Immature natural killer cell (primary cell): ENCODE data around the gene ANAPC7. TPM values are rescaled to one million over a fixed set of nuclear protein-coding genes. Genes with fewer than 3 reads are reported as not detected.
"Not testable (repeated sequence)": the region's sequence is repeated elsewhere in the genome, so short reads cannot be mapped to it uniquely, and the experiment has no call there.

Experiments used
- DNase-seq, 3 donors: peaks; one replicate each; pipeline ENCODE4 v3.0.0; 2022; ENCODE audit warnings: mixed read lengths in 1 of 3
- H3K27ac Mint-ChIP-seq, 6 donors: one replicate each; pipeline ENCODE4 v1.8.0; 2020; ENCODE audit warnings: mixed read lengths in 6 of 6, mild to moderate bottlenecking in 5 of 6, inconsistent platforms in 4 of 6, moderate library complexity in 3 of 6
- H3K27me3 Mint-ChIP-seq, 3 donors: one replicate each; pipeline ENCODE4 v1.8.0; 2020 to 2021; ENCODE audit warnings: low read depth in 3 of 3, mild to moderate bottlenecking in 3 of 3, mixed read lengths in 3 of 3, moderate library complexity in 3 of 3, inconsistent platforms in 1 of 3
- H3K36me3 Mint-ChIP-seq, 3 donors: one replicate each; pipeline ENCODE4 v1.8.0; 2020; ENCODE audit warnings: mixed read lengths in 3 of 3, inconsistent platforms in 2 of 3, mild to moderate bottlenecking in 2 of 3
- H3K4me1 Mint-ChIP-seq, 2 donors: one replicate each; pipeline ENCODE4 v1.8.0; 2020; ENCODE audit warnings: inconsistent platforms in 2 of 2, mild to moderate bottlenecking in 2 of 2, mixed read lengths in 2 of 2, moderate library complexity in 1 of 2
- H3K4me3 Mint-ChIP-seq, 5 donors: one replicate each; pipeline ENCODE4 v1.8.0; 2020; ENCODE audit warnings: mild to moderate bottlenecking in 5 of 5, mixed read lengths in 5 of 5, inconsistent platforms in 3 of 5, moderate library complexity in 3 of 5
- H3K9me3 Mint-ChIP-seq, 6 donors: one replicate each; pipeline ENCODE4 v1.8.0; 2020; ENCODE audit warnings: mild to moderate bottlenecking in 6 of 6, mixed read lengths in 6 of 6, inconsistent platforms in 4 of 6, moderate library complexity in 3 of 6
- polyA plus RNA-seq, 3 donors: library from polyadenylated mRNA; unstranded; fragments of 300-500 nt; fragmentation: Illumina TruSeq; gene quantifications; one replicate each; pipeline ENCODE4 v1.2.3, GENCODE V29; 2021

ANAPC7 gene
- polyA plus RNA-seq, result 10 to 100 TPM; 11.0 to 26.4 (median 24.8) TPM

GRCh38 chr12:110403146-110403975, at the start of gene ANAPC7:
TSS of gene ANAPC7 (minus strand) at chr12:110403708. CDS start at chr12:110403627, 81 bp downstream.
- DNase-seq, result peak; percentile 87 to 88 (median 87)
- Mint-ChIP-seq H3K4me1 (peaks cover 25 to 35% of the 10 kb centered on the region in 2 donors), H3K27ac (peak within 1 kb of the TSS; percentile 98 to 99 (median 98)), H3K4me3 (peak within 1 kb of the TSS in 4 of 5 donors; percentile 96 to 100 (median 100)), H3K36me3 (no peaks in the 10 kb centered on the region), H3K27me3 (peaks cover 5 to 9% (median 8%) of the 10 kb centered on the region in 3 donors), H3K9me3 (no peaks in the 10 kb centered on the region)

GRCh38 chr12:110451263-110451662, 47.8 kb upstream of the ANAPC7 start:
- DNase-seq, result no peak
- Mint-ChIP-seq H3K9me3 (no peaks in the 10 kb centered on the region), H3K4me1 (peaks cover 40 to 49% of the 10 kb centered on the region in 2 donors), H3K4me3 (peak overlapping the region; percentile 38 to 99 (median 89)), H3K27ac (peak overlapping the region; percentile 26 to 99 (median 88)), H3K27me3 (peaks cover 0 to 21% (median 8%) of the 10 kb centered on the region in 3 donors), H3K36me3 (peaks cover 6 to 17% (median 11%) of the 10 kb centered on the region in 3 donors)

- Mint-ChIP-seq H3K9me3 (no peaks in the 10 kb centered on the region), H3K27ac (peak within 1 kb of the TSS; percentile 95 to 100 (median 99)), H3K36me3 (peaks cover 11 to 23% (median 12%) of the 10 kb centered on the region in 3 donors), H3K27me3 (peaks cover 0 to 21% (median 8%) of the 10 kb centered on the region in 3 donors), H3K4me1 (peaks cover 45 to 57% of the 10 kb centered on the region in 2 donors), H3K4me3 (peak within 1 kb of the TSS; percentile 98 to 100 (median 99))
- DNase-seq, result peak; percentile 89 to 92 (median 92)
These were observed 46.4 kb upstream of the ANAPC7 start, which contains the start of gene ARPC3 for GRCh38 chr12:110449799-110450497. TSS of gene ARPC3 (minus strand) at chr12:110450337. CDS start at chr12:110450260, 77 bp downstream.

GRCh38 chr12:110444455-110444854, 40.9 kb upstream of the ANAPC7 start:
- H3K4me1 Mint-ChIP-seq, result peaks cover 34 to 42% of the 10 kb centered on the region in 2 donors
- H3K27ac Mint-ChIP-seq, result peak overlapping the region in 1 of 6 donors; percentile 22
- H3K36me3 Mint-ChIP-seq, result peaks cover 6 to 22% (median 16%) of the 10 kb centered on the region in 3 donors
- H3K27me3 Mint-ChIP-seq, result no peaks in the 10 kb centered on the region
- H3K9me3 Mint-ChIP-seq, result no peaks in the 10 kb centered on the region
- DNase-seq, result no peak
- no peak overlapping the region for H3K4me3 Mint-ChIP-seq

- Mint-ChIP-seq H3K9me3 (no peaks in the 10 kb centered on the region), H3K4me3 (no peak overlapping the region), H3K27me3 (peaks cover 2 to 4% (median 3%) of the 10 kb centered on the region in 3 donors), H3K36me3 (peaks cover 5 to 39% (median 13%) of the 10 kb centered on the region in 3 donors), H3K4me1 (peaks cover 0 to 4% of the 10 kb centered on the region in 2 donors), H3K27ac (no peak overlapping the region)
- no peak for DNase-seq
These were observed 32.7 kb upstream of the ANAPC7 start for GRCh38 chr12:110436231-110436630.

- peaks cover 2 to 11% (median 5%) of the 10 kb centered on the region in 3 donors for H3K27me3 Mint-ChIP-seq
- H3K36me3 Mint-ChIP-seq, result peaks cover 5 to 24% (median 13%) of the 10 kb centered on the region in 3 donors
- peak overlapping the region in 1 of 6 donors; percentile 81 for H3K27ac Mint-ChIP-seq
- no peak overlapping the region for H3K4me3 Mint-ChIP-seq
- H3K4me1 Mint-ChIP-seq, result peaks cover 0 to 6% of the 10 kb centered on the region in 2 donors
- no peak for DNase-seq
- H3K9me3 Mint-ChIP-seq, result no peaks in the 10 kb centered on the region
These were observed 28.6 kb upstream of the ANAPC7 start for GRCh38 chr12:110431957-110432587.

- peaks cover 2 to 11% (median 5%) of the 10 kb centered on the region in 3 donors for H3K27me3 Mint-ChIP-seq
- not testable (repeated sequence) for H3K9me3 Mint-ChIP-seq, H3K27ac Mint-ChIP-seq, DNase-seq, H3K36me3 Mint-ChIP-seq, H3K4me1 Mint-ChIP-seq
- H3K4me3 Mint-ChIP-seq, result peak overlapping the region in 1 of 5 donors; percentile 75
These were observed 26.2 kb upstream of the ANAPC7 start for GRCh38 chr12:110429676-110430075.

GRCh38 chr12:110426406-110426805, 22.9 kb upstream of the ANAPC7 start:
- H3K4me1 Mint-ChIP-seq, result peaks cover 0 to 3% of the 10 kb centered on the region in 2 donors
- H3K36me3 Mint-ChIP-seq, result no peaks in the 10 kb centered on the region
- H3K27ac Mint-ChIP-seq, result no peak overlapping the region
- H3K27me3 Mint-ChIP-seq, result peaks cover under 1 to 7% (median 2%) of the 10 kb centered on the region in 3 donors
- no peaks in the 10 kb centered on the region for H3K9me3 Mint-ChIP-seq
- H3K4me3 Mint-ChIP-seq, result no peak overlapping the region
- no peak for DNase-seq

- peaks cover 3 to 5% (median 3%) of the 10 kb centered on the region in 3 donors for H3K27me3 Mint-ChIP-seq
- no peak overlapping the region for H3K4me3 Mint-ChIP-seq
- H3K4me1 Mint-ChIP-seq, result no peaks in the 10 kb centered on the region
- DNase-seq, result no peak
- no peaks in the 10 kb centered on the region for H3K36me3 Mint-ChIP-seq
- H3K27ac Mint-ChIP-seq, result no peak overlapping the region
- H3K9me3 Mint-ChIP-seq, result no peaks in the 10 kb centered on the region
These were observed 20.7 kb upstream of the ANAPC7 start for GRCh38 chr12:110424237-110424636.

GRCh38 chr12:110421701-110422100, 18.2 kb upstream of the ANAPC7 start:
- peaks cover 3% of the 10 kb centered on the region in 3 donors for H3K27me3 Mint-ChIP-seq
- no peaks in the 10 kb centered on the region for H3K4me1 Mint-ChIP-seq
- H3K9me3 Mint-ChIP-seq, result no peaks in the 10 kb centered on the region
- H3K36me3 Mint-ChIP-seq, result no peaks in the 10 kb centered on the region
- no peak overlapping the region for H3K4me3 Mint-ChIP-seq
- no peak for DNase-seq
- no peak overlapping the region for H3K27ac Mint-ChIP-seq

- no peak overlapping the region for H3K27ac Mint-ChIP-seq
- peaks cover 3% of the 10 kb centered on the region in 3 donors for H3K27me3 Mint-ChIP-seq
- no peak overlapping the region for H3K4me3 Mint-ChIP-seq
- H3K9me3 Mint-ChIP-seq, result no peaks in the 10 kb centered on the region
- no peak for DNase-seq
- no peaks in the 10 kb centered on the region for H3K4me1 Mint-ChIP-seq
- H3K36me3 Mint-ChIP-seq, result no peaks in the 10 kb centered on the region
These were observed 17.7 kb upstream of the ANAPC7 start for GRCh38 chr12:110421159-110421661.

- not testable (repeated sequence) for H3K4me1 Mint-ChIP-seq, H3K36me3 Mint-ChIP-seq, H3K27me3 Mint-ChIP-seq, H3K4me3 Mint-ChIP-seq, H3K9me3 Mint-ChIP-seq, H3K27ac Mint-ChIP-seq, DNase-seq
These were observed 17.1 kb upstream of the ANAPC7 start for GRCh38 chr12:110420644-110421043.

GRCh38 chr12:110417113-110417512, 13.6 kb upstream of the ANAPC7 start:
- not testable (repeated sequence) for DNase-seq, H3K9me3 Mint-ChIP-seq, H3K36me3 Mint-ChIP-seq, H3K4me1 Mint-ChIP-seq, H3K27me3 Mint-ChIP-seq, H3K27ac Mint-ChIP-seq, H3K4me3 Mint-ChIP-seq
